Gastroesophageal sphincter (tissue), 3 donors: Measurements from ENCODE around the gene SETBP1.

Experiments
- CTCF ChIP-seq, 4 experiments: fragments of 200-600 bp in 2 of 4; fragments of 450-650 bp in 2 of 4; sonication (generic) in 1 of 4; IDR thresholded peaks; one replicate each; pipeline ENCODE4 v1.5.1; 2017 to 2019; ENCODE audit warnings: antibody characterized with exemption in 4 of 4, mild to moderate bottlenecking in 2 of 4, moderate library complexity in 2 of 4
- POLR2AphosphoS5 ChIP-seq: sonication (generic); formaldehyde crosslinking; IDR thresholded peaks from one replicate; pipeline ENCODE4 v1.6.1; 2017; ENCODE audit warnings: antibody characterized with exemption

- TF ChIP-seq CTCF (IDR thresholded peaks at IDR 0.05) (no peak), POLR2AphosphoS5 (no peak)
Measured at GRCh38 chr18:44740000-44740399, 59.3 kb downstream of the SETBP1 start.
